Measurements from ENCODE around the gene BNIP5.

DNA sequence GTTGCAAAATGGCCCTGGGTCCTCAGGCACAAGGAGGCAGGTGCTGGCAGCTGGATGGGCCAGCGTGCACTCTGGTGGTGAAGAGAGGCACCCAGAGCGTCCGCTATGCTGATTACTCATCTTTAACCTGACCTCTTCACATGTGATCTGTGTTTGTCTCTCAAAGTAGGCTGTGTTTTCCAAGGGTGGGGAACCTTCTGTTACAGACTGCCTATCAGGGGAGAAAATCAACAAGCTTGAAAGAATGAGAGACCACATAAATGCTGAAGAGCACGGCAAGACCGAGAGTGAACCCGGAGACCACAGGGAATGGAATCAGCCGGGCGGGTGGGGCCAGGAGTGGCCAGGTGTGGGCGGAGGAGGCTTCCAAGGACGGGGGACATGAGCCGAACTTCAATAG, 16.2 kb downstream of the BNIP5 start:
- TF ChIP-seq, protein P1, sequence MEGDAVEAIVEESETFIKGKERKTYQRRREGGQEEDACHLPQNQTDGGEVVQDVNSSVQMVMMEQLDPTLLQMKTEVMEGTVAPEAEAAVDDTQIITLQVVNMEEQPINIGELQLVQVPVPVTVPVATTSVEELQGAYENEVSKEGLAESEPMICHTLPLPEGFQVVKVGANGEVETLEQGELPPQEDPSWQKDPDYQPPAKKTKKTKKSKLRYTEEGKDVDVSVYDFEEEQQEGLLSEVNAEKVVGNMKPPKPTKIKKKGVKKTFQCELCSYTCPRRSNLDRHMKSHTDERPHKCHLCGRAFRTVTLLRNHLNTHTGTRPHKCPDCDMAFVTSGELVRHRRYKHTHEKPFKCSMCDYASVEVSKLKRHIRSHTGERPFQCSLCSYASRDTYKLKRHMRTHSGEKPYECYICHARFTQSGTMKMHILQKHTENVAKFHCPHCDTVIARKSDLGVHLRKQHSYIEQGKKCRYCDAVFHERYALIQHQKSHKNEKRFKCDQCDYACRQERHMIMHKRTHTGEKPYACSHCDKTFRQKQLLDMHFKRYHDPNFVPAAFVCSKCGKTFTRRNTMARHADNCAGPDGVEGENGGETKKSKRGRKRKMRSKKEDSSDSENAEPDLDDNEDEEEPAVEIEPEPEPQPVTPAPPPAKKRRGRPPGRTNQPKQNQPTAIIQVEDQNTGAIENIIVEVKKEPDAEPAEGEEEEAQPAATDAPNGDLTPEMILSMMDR (conservative IDR thresholded peaks at IDR 0.05; ENCODE audit: low read depth, low read length) = no peak
- no peak for TF ChIP-seq EZH2 (IDR thresholded peaks at IDR 0.05; ENCODE audit: borderline replicate concordance, low read depth, low read length, poor library complexity, severe bottlenecking)
